ENCODE results near the gene PREP. TPM values are rescaled to one million over a fixed set of nuclear protein-coding genes. Genes with fewer than 3 reads are reported as not detected.

The PREP gene
- total and polyA plus RNA-seq, 8 donors, result 11.0 to 53.3 (median 18.1) TPM

- WGBS, 5 donors, result 95 to 100% (median 97%) methylated on average over 3 of the region's 3 CpGs
- DNase-seq, result no peak
- intact Hi-C loops (cut with DNase I; ENCODE audit: low total_unique reads), result no loop called here
Measured at GRCh38 chr6:105276374-105276773, 126.5 kb downstream of the PREP start.

GRCh38 chr6:105275542-105275941 is 127.3 kb downstream of the PREP start:
- intact Hi-C loops (cut with DNase I; ENCODE audit: low total_unique reads), result no loop called here
- Histone ChIP-seq H3K4me3 (no peak overlapping the region), H3K4me1 (peaks cover 0 to 16% (median 9%) of the 10 kb centered on the region in 4 donors), H3K36me3 (peaks cover 9 to 59% (median 55%) of the 10 kb centered on the region in 4 donors), H3K27me3 (no peaks in the 10 kb centered on the region), H3K9me3 (no peaks in the 10 kb centered on the region), H3K27ac (no peak overlapping the region)
- no peak for TF ChIP-seq POLR2A (IDR thresholded peaks at IDR 0.05)
- TF ChIP-seq EP300 (IDR thresholded peaks at IDR 0.05), result no peak
- TF ChIP-seq CTCF (IDR thresholded peaks at IDR 0.05), result no peak
- no peak for TF ChIP-seq POLR2AphosphoS5 (IDR thresholded peaks at IDR 0.05)
- 96 to 99% (median 97%) methylated on average over 2 of the region's 2 CpGs for WGBS, 5 donors
- DNase-seq, result no peak

More at GRCh38 chr6:105276374-105276773, 126.5 kb downstream of the PREP start:
- Histone ChIP-seq H3K36me3 (peaks cover 11 to 68% (median 63%) of the 10 kb centered on the region in 4 donors), H3K4me3 (no peak overlapping the region), H3K9me3 (no peaks in the 10 kb centered on the region), H3K27ac (no peak overlapping the region), H3K27me3 (no peaks in the 10 kb centered on the region), H3K4me1 (peaks cover 0 to 16% (median 9%) of the 10 kb centered on the region in 4 donors)
- TF ChIP-seq POLR2AphosphoS5 (IDR thresholded peaks at IDR 0.05) (no peak), POLR2A (IDR thresholded peaks at IDR 0.05) (no peak), CTCF (IDR thresholded peaks at IDR 0.05) (no peak), EP300 (IDR thresholded peaks at IDR 0.05) (no peak)

- H3K4me1 ChIP-seq, result peaks cover 0 to 16% (median 9%) of the 10 kb centered on the region in 4 donors
Measured at GRCh38 chr6:105274678-105275077, 128.2 kb downstream of the PREP start.

GRCh38 chr6:105273589-105273988 is 129.3 kb downstream of the PREP start:
- Histone ChIP-seq H3K36me3 (peaks cover 9 to 40% (median 36%) of the 10 kb centered on the region in 4 donors), H3K4me3 (no peak overlapping the region), H3K27me3 (no peaks in the 10 kb centered on the region), H3K9me3 (no peaks in the 10 kb centered on the region), H3K27ac (peak overlapping the region in 1 of 5 donors; percentile 70), H3K4me1 (peaks cover 0 to 16% (median 9%) of the 10 kb centered on the region in 4 donors)
- 77 to 85% (median 78%) methylated on average over 8 of the region's 8 CpGs for WGBS, 5 donors
- intact Hi-C loops (cut with DNase I; ENCODE audit: low total_unique reads), result no loop called here
- TF ChIP-seq POLR2AphosphoS5 (IDR thresholded peaks at IDR 0.05), result no peak
- no peak for TF ChIP-seq CTCF (IDR thresholded peaks at IDR 0.05)
- no peak for TF ChIP-seq EP300 (IDR thresholded peaks at IDR 0.05)
- no peak for TF ChIP-seq POLR2A (IDR thresholded peaks at IDR 0.05)
- DNase-seq, result no peak

More at GRCh38 chr6:105274678-105275077, 128.2 kb downstream of the PREP start:
- Histone ChIP-seq H3K36me3 (peaks cover 9 to 51% (median 47%) of the 10 kb centered on the region in 4 donors), H3K27ac (no peak overlapping the region), H3K4me3 (no peak overlapping the region), H3K27me3 (no peaks in the 10 kb centered on the region), H3K9me3 (no peaks in the 10 kb centered on the region)
- 75 to 98% (median 90%) methylated on average over 4 of the region's 4 CpGs for WGBS, 5 donors
- no peak for DNase-seq
- TF ChIP-seq CTCF (IDR thresholded peaks at IDR 0.05) (no peak), EP300 (IDR thresholded peaks at IDR 0.05) (no peak), POLR2A (IDR thresholded peaks at IDR 0.05) (no peak), POLR2AphosphoS5 (IDR thresholded peaks at IDR 0.05) (no peak)
- intact Hi-C loops (cut with DNase I; ENCODE audit: low total_unique reads), result no loop called here
